ENCODE data around the gene ATP13A3.

The ATP13A3 gene

DNA sequence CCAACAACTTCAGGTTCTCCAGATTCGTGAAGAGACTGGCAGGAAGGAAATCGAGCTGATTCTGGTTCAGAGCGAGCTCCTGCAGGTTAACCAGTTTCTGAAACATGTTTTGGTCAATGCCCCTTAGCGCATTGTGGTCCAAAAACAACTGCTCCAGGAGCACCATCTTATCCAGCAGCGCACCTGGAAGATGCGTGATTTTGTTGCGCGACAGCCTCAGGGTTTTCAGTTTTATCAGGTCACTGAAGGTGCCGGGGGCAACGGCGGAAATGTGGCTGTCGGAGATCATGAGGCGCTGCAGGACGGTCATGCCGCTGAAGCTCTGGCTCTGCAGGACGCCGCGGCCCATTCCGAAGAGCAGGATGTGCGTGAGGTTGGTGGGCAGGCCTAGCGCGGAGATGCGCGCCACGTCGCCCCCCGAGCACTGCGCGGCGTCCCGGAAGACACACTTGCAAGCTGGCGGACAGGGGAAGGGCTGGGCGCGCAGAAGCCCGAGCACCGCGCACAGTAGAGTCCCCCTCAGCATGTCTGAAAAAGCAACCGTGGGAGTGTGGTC is 89.0 kb downstream of the ATP13A3 start:
- in situ Hi-C loops (cut with HindIII; ENCODE audit: low sequenced_read_pairs) = no loop called here

DNA sequence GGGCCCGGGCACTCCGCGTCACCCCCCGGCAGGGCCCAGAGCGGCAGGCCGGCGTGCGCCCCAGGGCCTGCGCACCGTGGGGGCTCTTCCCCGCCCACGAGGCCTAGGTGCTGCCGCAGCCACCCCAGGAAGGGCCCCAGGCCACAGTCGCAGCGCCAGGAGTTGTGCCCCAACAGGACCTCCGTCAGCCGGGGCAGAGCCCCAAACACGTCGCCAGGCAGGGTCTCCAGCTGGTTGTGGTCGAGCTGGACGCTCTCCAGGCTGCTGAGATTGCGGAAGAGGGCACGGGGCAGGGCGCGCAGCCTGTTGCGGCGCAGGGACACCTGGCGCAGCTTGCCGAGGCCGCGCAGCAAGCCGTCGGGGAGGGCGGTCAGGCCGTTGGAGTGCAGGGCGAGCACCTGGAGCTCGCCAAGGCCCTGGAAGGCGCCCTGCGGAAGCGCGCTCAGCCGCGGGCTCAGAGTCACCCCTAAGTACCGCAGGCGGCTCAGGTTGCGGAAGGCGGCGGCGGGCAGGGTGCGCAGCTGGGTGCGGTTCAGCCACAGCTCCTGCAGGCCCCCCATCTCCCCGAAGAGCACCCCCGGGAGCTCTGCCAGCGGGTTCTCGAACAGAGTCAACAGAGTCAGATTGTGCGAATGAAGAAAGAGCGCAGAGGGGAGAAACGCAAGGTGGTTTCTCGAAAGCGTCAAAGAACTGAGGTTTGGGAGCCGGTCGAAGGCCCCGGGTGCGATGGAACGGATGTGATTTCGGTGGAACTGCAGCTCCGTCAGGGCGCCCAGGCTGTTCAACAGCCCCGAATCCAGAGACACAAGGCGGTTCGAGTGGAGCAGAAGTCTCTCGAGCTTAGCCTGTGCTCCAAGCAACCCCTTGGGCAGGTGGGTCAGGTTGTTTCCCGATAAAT is 89.7 kb downstream of the ATP13A3 start:
- in situ Hi-C loops (cut with HindIII; ENCODE audit: low sequenced_read_pairs) = no loop called here

DNA sequence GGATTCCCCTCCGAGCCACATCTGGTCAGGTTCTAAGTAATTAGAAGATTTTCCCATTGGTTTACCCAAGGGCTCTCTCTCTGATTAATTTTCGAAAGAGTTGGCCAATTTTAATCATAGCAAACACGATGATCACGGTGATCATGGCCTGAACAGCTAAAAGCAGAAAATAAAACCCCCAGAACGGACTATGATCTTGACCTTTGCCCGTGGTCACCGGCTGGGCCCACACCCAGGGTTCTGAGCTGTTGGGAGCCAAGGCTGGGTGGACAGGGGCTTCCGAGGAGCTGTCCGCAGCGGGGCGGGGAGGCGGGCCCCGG is 90.3 kb downstream of the ATP13A3 start:
- in situ Hi-C loops (cut with HindIII; ENCODE audit: low sequenced_read_pairs) = no loop called here

DNA sequence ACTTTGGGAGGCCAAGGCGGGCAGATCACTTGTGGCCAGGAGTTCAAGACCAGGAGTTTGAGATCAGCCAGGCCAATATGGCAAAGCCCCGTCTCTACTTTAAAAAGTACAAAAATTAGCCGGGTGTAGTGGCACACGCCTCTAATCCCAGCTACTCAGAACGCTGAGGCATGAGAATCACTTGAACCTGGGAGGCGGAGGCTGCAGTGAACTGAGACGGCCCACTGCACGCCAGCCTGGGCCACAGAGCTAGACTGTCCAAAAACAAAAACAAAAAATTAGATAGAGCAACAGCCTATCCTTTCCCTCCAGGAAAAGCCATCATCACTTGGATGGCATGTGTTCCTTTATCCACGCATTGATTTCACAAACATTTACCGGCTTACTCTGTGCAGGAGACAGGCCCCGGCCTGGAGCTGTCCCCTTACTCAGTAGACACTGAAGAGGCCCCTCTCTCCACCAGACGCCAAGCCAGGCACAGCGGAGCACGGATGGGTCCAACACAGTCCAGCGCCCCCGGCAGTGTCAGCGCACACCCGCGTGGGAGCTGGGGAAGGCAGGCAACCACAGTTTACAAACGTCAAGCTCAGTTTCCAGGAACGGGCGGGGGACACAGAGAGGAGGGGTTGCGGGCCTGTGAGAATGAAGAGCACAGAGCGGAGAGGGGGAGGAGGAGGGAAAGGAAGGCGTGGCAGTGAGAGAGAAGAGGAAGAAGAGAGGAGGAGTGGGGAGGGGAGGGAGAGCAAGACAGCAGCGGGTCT is 90.8 kb downstream of the ATP13A3 start:
- in situ Hi-C loops (cut with HindIII; ENCODE audit: low sequenced_read_pairs) = no loop called here

DNA sequence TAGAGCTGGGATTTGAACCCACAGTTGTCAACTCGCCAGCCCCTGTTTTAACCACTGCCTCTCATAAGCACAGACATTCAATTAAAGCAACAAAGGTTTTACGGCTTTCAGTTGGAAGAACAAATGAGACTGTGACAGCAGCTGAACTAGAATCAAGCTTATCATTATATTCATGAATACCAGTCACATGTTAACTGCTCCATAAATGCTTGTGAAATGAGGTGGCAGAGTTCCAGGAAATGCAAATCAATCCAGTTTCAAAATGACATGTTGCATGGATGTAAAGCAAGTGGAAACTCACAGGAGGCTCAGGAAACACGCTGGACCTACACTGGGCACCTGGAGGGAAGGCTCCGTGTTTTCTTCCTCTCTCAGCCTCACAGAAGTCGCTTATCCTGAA is 91.6 kb downstream of the ATP13A3 start:
- in situ Hi-C loops (cut with HindIII; ENCODE audit: low sequenced_read_pairs) = no loop called here

DNA sequence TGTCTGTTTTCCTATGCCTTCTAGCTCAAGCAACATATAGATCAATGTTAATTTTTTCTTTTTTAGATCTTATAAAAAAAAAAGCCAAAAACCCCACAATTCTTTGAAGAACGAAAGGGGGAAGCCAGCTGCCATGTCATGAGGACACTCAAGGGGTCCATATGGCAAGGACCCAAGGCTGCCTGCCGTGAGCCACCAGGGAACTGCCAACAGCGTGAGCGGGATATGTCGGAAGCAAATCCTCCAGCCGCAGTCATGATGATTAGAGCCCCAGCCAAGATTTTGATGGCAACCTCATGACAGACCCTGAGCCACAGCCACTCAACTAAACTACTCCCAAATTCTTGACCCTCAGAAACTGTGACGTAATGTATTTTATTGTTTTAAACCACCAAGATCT is 94.2 kb downstream of the ATP13A3 start:
- in situ Hi-C loops (cut with HindIII; ENCODE audit: low sequenced_read_pairs) = no loop called here

DNA sequence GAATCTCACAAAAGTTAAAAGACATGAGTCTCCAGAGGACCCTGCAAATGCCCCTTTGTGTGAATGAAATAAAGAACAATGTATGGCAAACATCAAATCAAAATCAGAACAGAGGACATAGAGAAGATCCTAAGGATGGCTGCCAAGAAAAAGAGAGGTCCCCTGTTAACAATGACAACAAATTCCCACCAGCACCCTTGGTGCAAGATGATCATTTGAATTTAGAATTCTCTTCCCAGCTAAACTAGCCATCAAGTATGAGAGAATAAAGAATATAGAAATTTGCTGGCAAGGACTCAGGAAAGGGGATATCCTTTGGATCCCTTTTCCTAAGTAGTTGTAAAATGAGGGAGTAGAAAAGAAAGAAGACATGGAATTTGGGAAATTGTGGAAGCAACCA is 96.0 kb downstream of the ATP13A3 start:
- in situ Hi-C loops (cut with HindIII; ENCODE audit: low sequenced_read_pairs) = no loop called here

DNA sequence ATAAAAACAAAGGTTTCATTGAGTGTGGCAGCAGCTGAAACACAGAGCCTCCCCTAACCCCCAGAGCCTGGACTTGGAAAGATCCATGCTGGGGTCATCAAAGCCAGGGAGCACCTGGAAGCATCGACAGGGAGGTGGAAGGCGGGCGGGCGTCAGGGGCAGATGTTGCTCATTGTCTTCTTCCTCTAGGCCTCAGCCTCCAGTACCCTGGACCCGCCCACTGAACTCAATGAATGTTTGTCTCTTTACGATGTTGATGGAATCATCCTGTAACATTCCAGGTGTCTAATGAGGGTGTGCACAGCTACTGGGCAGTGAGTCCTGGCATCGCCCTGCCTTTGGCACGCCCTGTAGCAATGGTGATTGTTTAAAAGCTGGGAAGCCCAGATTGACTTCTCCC is 97.5 kb downstream of the ATP13A3 start:
- in situ Hi-C loops (cut with HindIII; ENCODE audit: low sequenced_read_pairs) = no loop called here

DNA sequence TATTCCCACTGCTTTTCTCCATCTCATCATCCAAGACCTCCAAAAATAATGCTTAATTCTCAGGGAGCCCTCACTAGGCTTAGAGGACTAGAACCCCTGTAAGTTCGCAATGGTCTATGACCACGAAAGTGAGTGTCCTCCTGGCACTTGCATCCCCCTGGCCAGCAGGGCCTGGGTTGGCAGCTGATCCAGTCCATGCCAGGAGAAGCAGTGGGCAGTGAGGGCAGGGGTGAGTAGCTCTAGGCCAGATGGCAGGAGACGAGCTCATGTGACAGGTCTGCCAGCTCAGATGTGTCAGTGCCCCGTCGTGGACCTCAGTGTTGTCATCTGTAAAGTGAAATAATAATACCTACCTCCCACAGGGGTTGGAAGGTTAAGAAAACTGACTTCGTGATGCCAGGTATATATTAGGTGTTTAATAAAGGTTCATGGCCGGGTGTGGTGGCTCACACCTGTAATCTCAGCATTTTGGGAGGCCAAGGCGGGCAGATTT is 98.8 kb downstream of the ATP13A3 start:
- in situ Hi-C loops (cut with HindIII; ENCODE audit: low sequenced_read_pairs) = no loop called here

DNA sequence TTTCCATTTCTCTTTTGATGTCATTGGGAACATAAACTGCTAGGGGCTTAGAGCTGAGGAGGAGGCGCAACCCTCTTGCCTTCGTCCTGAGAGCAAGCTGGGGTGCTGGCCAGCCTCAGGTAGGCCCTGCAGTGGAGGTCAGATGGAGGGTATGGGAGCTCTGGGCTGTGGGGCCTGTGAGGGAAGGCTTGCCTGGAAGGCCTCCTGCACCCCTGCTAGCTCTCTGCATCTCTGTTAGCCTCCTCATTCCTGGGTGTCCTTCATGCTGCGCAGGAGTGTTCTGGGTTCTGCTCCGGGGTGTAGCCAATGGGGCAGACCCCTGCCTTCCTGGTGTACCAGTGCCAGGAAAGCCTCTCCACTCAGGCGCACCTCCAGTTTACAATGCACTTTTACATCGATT is 99.5 kb downstream of the ATP13A3 start:
- in situ Hi-C loops (cut with HindIII; ENCODE audit: low sequenced_read_pairs) = no loop called here

DNA sequence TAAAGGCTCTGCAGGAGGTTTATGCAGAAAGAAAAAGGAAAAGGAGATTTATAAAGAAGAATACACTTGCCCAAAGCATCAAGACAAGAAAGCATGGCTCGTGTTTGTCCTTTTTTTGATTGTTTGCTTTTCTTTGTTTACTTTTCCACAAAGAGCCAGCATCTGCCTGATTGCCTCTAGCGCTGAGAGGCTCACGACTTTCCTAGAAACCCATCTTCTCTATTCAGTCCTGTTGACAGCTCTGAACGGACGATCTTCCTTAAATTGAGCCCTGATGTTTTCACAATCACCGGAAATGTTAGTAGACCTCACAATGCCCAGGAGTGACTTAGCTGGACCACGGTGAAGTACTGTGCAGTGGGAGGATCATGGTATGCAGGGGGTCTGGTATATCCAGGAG is 100.2 kb downstream of the ATP13A3 start:
- in situ Hi-C loops (cut with HindIII; ENCODE audit: low sequenced_read_pairs) = no loop called here

DNA sequence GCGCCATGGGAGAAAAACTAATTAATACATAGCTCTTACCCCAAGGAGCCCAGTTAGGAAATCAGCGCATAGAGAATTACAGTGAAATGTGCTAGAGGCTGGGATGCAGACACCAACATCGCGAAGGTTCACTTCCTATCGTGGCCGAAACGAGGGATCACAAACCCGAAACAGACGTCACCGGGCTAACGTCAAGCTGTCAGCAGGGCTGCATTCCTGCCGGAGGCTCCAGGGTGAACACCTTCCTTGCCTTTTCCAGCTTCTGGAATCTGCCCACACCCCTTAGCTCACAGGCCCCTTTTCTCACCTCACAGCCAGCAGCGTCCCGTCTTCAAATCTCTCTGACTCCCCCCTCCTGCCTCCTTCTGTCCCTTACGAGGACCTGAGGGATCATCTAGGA is 100.7 kb downstream of the ATP13A3 start:
- in situ Hi-C loops (cut with HindIII; ENCODE audit: low sequenced_read_pairs) = no loop called here

DNA sequence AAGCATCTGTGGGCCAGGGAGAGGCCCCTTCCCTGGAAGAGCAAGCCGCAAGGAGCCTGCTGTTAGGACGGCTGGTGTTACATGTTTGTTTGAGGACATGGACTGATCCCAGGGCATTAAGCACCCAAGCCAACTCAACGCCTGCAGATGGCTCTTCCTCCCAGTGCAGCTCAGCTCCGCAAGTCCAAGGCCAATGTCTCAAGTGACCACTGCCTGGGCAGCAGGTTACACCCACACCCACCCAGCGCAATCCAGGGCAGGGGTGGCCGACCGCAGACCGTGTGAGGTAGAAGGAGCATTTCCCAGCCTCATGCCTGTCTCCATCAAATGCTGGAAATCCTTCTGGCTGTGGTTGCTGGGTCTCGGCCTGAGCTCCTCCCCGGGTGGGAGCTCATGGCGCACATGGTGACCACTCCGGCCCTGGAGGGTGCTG is 102.2 kb downstream of the ATP13A3 start:
- in situ Hi-C loops (cut with HindIII; ENCODE audit: low sequenced_read_pairs) = no loop called here

DNA sequence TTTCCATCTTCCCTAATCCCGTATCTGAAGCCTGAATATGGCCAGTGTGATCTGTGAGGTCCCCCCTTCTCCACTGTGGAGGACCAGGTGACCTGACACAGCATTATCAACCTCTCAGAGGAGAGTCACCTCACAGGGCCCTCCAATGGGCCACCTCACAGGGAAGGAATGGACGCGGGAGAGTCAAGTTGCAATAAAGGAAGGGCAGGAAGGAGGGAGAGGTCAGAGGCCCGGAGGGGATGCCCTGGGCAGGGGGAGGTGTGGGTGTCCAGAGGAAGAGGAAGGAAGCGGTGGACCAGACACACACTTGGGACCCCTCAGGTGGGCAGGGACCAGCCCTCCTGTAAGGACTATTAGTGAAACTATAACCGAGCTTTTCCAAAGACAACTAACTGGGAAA is 102.6 kb downstream of the ATP13A3 start:
- in situ Hi-C loops (cut with HindIII; ENCODE audit: low sequenced_read_pairs) = no loop called here

DNA sequence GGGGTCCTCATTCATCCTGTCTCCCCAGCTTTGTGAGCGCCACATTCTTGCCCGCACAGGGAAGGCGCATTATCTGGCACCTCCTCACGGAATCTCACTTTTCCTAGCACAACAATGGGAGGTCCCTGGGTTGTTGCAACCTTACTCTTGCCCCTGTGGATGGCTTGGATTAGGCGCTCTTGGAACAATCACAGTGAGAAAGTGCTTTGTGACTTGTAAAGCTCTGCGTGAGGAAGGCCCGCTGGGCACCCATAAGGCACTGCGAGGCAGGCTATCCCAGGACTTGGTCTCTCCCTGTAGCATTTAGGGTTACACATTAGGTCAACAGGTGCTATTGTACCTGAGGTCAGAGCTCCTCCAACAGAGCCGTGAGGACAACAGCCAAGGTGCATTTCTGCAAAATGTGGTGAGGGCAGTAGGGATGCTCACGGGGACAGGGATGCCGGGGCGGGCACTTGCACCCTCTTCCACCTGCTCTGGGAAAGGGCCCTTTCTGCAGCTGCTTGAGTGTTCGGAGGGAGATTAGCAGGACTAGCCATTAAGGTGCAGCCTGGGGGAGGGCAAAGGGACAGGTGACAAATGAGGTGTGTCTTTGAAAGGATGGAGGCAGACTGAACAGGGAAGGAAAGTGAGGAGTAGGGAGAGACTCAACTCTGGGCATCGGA is 103.4 kb downstream of the ATP13A3 start:
- in situ Hi-C loops (cut with HindIII; ENCODE audit: low sequenced_read_pairs) = no loop called here

DNA sequence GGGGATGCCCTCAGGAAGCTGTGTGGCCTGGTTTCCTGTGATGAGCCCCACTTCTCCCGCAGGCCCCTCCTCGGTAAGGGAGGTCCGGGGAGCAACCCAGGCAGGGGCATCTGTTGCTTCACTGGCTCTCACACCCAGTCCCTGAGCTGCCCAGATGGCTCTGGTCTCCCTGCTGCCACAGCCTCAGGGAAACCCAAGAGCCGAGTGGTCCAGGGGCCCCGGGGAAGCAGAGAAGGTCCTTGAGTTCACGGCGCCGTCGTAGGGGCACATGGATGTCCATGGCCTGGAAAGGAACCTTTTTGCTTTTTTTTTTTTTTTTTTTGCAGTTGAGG is 103.9 kb downstream of the ATP13A3 start:
- in situ Hi-C loops (cut with HindIII; ENCODE audit: low sequenced_read_pairs) = no loop called here

DNA sequence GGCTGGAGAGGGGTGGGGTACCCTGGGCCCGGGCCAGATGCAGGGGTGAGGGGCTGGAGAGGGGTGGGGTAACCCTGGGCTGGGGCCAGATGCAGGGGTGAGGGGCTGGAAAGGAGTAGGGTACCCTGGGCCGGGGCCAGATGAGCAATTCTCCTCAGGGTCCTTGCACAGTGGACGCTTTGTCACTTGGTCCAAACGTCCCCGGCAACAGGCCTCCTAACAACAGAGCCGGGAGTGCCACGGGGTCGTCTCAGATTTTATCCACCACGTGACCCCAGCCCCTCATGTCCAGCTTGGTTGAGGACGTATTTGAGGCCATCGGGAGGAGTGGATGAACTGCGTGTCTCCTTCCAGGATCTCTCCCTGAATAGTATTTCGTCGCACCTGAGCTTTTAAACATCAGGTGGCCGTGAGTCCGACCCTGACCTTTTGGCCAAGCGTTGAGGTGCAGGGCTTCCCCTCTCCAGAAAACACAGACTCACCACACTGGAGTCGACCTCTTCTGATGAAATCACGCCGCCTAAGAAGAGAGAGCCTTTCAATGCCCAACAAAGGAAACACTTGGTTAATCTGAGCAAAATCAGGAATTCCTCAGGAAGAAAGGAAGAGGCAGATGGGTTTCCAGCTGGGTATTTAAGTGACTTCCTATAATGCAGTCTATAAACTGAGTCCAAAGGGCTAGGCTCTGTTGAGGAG is 104.5 kb downstream of the ATP13A3 start:
- in situ Hi-C loops (cut with HindIII; ENCODE audit: low sequenced_read_pairs) = no loop called here

DNA sequence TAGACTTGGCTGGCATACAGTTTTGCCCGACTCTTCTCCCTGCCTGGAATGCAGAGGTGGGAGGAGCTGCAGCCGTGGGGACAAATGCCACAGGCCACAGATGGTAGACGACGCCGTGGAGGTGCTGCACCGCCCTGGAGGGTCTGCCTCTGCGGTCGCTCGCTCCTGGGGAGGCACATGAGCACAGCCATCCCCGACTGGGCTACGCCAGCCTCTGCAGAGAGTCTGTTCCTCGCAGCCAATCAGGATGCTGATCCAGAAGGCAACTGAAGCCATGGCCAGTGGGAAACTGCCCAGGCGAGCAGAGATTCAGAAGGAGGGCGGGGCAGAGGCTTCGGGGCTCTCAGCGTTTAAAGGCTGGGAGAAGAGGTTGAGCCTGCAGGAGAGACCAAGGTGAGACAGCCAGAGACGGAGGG is 105.3 kb downstream of the ATP13A3 start:
- in situ Hi-C loops (cut with HindIII; ENCODE audit: low sequenced_read_pairs) = no loop called here

DNA sequence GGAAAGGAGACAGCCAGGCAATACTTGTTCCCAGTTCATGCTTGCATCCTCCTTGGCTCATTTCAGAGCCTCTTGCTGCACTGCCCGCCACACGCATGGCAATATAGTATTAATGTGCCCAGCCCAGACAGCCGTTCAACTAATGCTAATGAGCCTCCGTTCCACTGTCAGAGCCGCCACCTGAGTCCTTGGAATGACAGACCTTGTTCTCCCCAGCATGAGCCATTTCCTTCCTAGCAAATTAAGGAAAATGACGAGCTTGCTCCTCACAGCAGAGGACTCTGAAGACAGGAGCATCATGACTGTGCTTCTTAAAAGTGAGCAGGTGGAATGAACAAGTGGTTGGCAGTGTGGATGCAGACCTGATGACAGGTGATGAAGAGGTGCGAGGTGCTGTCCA is 106.5 kb downstream of the ATP13A3 start:
- in situ Hi-C loops (cut with HindIII; ENCODE audit: low sequenced_read_pairs) = no loop called here

DNA sequence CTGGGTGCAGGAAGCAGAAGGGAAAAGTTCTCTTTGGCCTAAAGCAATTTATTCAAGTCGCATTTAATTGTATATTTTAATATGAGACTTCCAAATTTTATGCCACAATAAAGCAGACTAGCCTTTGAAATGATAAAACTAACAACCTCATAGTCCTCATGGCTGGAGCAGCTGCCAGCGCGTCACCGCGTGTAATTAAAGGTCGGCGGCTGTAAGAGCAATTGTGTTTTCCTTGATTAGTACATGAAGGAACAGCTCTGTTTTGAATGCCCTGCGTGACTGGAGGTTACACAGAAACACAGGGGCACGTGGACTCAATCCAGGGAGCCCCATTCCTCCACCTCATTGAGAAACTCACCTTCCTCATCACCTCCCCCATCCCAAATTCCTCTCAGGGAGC is 107.2 kb downstream of the ATP13A3 start:
- in situ Hi-C loops (cut with HindIII; ENCODE audit: low sequenced_read_pairs) = no loop called here

DNA sequence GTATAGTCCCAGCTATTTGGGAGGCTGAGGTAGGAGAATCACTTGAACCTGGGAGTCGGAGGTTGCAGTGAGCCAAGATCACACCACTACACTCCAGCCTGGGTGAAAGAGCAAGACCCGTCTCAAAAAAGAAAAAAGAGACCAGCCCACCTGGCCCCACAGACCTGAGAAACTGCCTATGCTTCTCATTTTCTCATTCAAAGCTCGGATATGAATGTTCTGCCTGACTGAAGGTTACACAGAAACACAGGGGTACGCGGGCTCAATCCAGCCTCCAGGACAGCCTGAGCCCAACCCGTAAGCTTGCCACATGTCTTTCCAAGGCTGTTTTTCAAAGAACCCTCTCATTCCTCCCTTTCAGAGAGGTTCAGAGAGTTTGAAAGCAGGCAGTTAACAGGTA is 107.6 kb downstream of the ATP13A3 start:
- in situ Hi-C loops (cut with HindIII; ENCODE audit: low sequenced_read_pairs) = no loop called here
